ENCODE measurements around the gene COIL. TPM values are rescaled to one million over a fixed set of nuclear protein-coding genes. Genes with fewer than 3 reads are reported as not detected.

COIL gene
- total RNA-seq, 1 experiment from 2014 or later: 22.9 TPM

DNA sequence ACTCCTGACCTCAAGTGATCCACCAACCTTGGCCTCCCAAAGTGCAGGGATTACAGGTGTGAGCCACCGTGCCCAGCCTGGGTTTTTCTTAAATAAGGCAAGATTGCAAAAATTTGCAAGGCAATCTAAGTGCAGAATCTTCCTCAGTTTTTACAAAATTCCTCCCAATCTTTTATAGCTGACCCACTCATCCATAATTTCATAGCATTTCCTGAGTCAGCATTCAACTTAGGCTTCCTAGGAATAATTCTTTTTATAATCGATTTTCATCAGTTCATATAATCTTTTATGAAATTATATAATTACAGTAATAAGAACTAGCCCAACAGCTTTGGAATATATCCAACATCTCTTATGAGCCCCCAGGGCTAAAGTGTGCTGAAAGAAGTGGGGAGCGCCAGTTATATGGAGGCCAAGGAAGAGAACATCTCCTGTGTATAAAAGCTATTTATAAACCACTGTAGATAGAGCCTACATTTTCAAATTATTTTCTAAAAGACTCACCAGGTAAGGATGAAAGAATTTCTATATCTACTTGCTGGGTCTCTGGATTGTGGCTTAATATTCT, 14.8 kb downstream of the COIL start:
- peaks cover 64% of the 10 kb centered on the region for H3K36me3 ChIP-seq (ENCODE audit: low read depth, low read length)
- TF ChIP-seq EZH2phosphoT487 (IDR thresholded peaks at IDR 0.05; ENCODE audit: borderline replicate concordance, low read length) (no peak), EZH2 (IDR thresholded peaks at IDR 0.05; ENCODE audit: low read length, unreplicated experiment) (no peak)
- TF ChIP-seq, protein P1, sequence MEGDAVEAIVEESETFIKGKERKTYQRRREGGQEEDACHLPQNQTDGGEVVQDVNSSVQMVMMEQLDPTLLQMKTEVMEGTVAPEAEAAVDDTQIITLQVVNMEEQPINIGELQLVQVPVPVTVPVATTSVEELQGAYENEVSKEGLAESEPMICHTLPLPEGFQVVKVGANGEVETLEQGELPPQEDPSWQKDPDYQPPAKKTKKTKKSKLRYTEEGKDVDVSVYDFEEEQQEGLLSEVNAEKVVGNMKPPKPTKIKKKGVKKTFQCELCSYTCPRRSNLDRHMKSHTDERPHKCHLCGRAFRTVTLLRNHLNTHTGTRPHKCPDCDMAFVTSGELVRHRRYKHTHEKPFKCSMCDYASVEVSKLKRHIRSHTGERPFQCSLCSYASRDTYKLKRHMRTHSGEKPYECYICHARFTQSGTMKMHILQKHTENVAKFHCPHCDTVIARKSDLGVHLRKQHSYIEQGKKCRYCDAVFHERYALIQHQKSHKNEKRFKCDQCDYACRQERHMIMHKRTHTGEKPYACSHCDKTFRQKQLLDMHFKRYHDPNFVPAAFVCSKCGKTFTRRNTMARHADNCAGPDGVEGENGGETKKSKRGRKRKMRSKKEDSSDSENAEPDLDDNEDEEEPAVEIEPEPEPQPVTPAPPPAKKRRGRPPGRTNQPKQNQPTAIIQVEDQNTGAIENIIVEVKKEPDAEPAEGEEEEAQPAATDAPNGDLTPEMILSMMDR (conservative IDR thresholded peaks at IDR 0.05; ENCODE audit: low read depth, low read length): no peak
- H3K4me1 ChIP-seq (ENCODE audit: insufficient read depth, low read length): no peaks in the 10 kb centered on the region
- intact Hi-C loops (cut with micrococcal nuclease): no loop called here
- DNase-seq: no peak
- H3K27ac ChIP-seq (ENCODE audit: low read length): no peak overlapping the region
- no peaks in the 10 kb centered on the region for H3K9me2 ChIP-seq (replicated peaks; ENCODE audit: low read length)
- H4K20me1 ChIP-seq (ENCODE audit: low read length): no peaks in the 10 kb centered on the region
- peaks cover under 1% of the 10 kb centered on the region; the same call in 1 of the 2 replicates for H3K79me2 ChIP-seq (ENCODE audit: low read length)
- ChIA-PET POLR2A (ENCODE audit: unreplicated experiment) (interaction anchor here (0.6 kb wide), 1 partner anchor 1685 kb away, joined by 3 read pairs; no protein-coding TSS in a partner anchor), CTCF (no interaction called here)
- H3K4me2 ChIP-seq (ENCODE audit: low read length): no peak overlapping the region
- H3K9ac ChIP-seq (ENCODE audit: low read length): no peak overlapping the region
- H3K4me3 ChIP-seq (ENCODE audit: low read length): no peak overlapping the region
- H3F3A ChIP-seq (ENCODE audit: low read length, unreplicated experiment): no peaks in the 10 kb centered on the region
- H2AFZ ChIP-seq (ENCODE audit: low read length): no peak overlapping the region
- no peak for ATAC-seq
- BruUV-seq (replicated peaks): no TSS peak
- H3K27me3 ChIP-seq (ENCODE audit: low read length): no peaks in the 10 kb centered on the region
- H3K9me3 ChIP-seq (ENCODE audit: low read length): no peaks in the 10 kb centered on the region

GRCh38 chr17:56943505-56944125, 17.2 kb downstream of the COIL start:
- ChIA-PET CTCF (no interaction called here), POLR2A (ENCODE audit: unreplicated experiment) (no interaction called here)
- H3F3A ChIP-seq (ENCODE audit: low read length, unreplicated experiment): no peaks in the 10 kb centered on the region
- no peak overlapping the region for H3K4me2 ChIP-seq (ENCODE audit: low read length)
- peaks cover 63% of the 10 kb centered on the region for H3K36me3 ChIP-seq (ENCODE audit: low read depth, low read length)
- no peaks in the 10 kb centered on the region for H3K27me3 ChIP-seq (ENCODE audit: low read length)
- no peaks in the 10 kb centered on the region for H3K9me2 ChIP-seq (replicated peaks; ENCODE audit: low read length)
- no peaks in the 10 kb centered on the region for H3K79me2 ChIP-seq (ENCODE audit: low read length)
- no peak overlapping the region for H3K4me3 ChIP-seq (ENCODE audit: low read length)
- TF ChIP-seq EZH2phosphoT487 (IDR thresholded peaks at IDR 0.05; ENCODE audit: borderline replicate concordance, low read length) (no peak), EZH2 (IDR thresholded peaks at IDR 0.05; ENCODE audit: low read length, unreplicated experiment) (no peak)
- TF ChIP-seq, protein P1 (conservative IDR thresholded peaks at IDR 0.05; ENCODE audit: low read depth, low read length): no peak
- no TSS peak for BruUV-seq (replicated peaks)
- H4K20me1 ChIP-seq (ENCODE audit: low read length): no peaks in the 10 kb centered on the region
- intact Hi-C loops (cut with micrococcal nuclease): loop anchor here (5.0 kb wide), 1 partner anchor 41 kb away; no protein-coding TSS in a partner anchor
- H3K9ac ChIP-seq (ENCODE audit: low read length): no peak overlapping the region
- peaks cover 3% of the 10 kb centered on the region for H3K4me1 ChIP-seq (ENCODE audit: insufficient read depth, low read length)
- no peak overlapping the region for H3K27ac ChIP-seq (ENCODE audit: low read length)
- ATAC-seq (no peak), DNase-seq (no peak)
- H2AFZ ChIP-seq (ENCODE audit: low read length): no peak overlapping the region
- no peaks in the 10 kb centered on the region for H3K9me3 ChIP-seq (ENCODE audit: low read length)

All from PC-3 (cell line).